CD1c-positive myeloid dendritic cell (primary cell): ENCODE data around the gene SUSD5.
A peak's percentile ranks its signal among the peaks of the same experiment; 100 is the strongest.
"Not testable (repeated sequence)": the region's sequence is repeated elsewhere in the genome, so short reads cannot be mapped to it uniquely, and the experiment has no call there.

Source experiments
- DNase-seq: peaks from one replicate; pipeline ENCODE4 v3.0.0-alpha.2; 2016; ENCODE audit errors: extremely low spot score

Gene SUSD5

DNA sequence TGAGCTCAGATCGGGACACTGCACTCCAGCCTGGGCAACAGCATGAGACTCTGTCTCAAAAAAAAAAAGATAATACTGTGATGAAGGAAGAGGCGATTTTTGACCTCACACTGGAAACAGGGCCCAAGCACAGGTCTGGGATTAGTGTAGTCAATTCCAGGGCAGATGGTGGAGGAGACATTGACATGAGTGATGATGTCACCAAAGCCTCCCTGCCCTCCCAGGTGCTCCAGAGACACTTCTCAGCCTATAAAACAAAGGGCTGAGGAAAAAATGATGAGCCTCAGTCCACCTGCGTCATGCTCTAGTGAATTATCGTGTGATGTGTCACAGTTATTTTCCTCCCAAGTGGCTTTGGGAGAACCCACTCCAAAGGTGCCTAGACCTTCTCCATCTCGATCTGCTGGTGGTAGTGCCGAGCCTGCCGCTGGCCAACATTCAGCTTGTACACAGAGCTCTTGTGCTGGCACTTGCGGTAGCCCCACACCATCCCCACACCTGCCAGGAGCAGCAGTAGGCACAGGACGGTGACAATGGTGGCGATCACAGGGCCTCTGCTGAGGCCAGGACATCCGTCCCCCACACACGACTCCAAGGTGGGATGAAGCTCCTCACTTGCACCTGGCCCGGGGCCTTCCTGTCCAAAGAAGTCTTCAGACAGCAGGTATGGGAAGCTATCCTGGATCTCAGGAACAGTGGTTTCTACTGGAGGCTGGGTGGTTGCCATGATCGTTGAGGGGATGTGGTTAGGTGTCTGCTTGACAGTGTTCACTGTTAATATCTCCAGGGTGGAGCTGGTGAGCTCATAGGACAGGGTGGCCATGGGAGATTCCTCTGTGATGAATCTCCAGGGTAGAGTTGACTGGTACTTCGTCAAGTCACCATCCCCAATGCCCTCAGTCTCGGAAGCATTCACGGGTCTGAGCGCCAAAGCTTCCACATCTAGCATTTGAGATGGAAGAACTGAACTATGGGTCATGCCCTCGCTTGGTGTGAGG lies 65.9 kb downstream of the SUSD5 start:
- no peak for DNase-seq

DNA sequence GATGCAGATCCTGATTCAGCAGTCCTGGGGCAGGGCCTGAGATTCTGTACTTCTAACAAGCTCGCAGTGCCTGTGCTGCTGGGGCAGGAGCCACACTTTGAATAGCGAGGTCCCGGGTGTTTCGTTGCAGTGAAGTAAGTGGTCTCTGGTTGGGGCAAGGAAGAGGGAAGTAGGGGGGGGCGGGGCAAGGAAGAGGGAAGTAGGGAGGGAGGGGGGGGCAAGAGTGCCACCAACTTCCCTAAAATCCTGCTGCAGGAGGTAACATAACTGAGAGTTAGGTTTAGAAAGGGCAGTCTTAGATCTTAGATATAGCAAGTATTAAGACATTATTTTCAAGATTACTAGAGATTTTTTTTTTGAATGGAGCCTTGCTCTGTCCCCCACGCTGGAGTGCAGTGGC lies 69.3 kb downstream of the SUSD5 start:
- peak; percentile 74 for DNase-seq

DNA sequence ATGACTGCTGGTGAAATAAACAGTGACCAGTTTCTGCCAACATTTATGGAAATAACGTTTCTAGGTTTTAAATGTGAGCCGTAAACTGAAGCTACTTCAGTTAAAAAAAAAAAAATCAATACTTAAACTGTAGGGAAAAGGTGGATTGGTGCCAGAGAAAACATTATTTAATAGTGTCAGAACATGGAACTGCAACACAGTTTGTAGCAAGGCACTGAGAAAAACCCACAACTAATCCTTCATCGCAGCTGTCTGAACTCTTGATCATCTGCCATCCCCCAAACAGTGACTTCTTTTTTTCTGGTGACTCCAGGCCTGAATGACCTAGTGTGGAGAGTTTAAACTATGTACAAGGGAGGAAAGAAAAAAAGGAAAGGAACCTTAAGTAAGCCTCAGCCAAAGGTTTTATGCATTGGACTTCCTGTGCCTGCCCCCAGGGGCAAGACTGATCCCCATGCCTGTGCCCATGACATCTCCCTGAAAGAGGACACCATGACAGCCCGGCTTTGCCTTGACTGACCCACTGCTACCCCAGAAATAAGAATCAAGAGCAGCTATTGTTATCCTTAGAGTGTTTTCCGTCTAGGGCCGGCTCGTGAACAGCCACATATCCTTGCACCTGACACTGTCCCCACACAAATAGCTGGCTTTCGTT lies 71.7 kb downstream of the SUSD5 start:
- DNase-seq = no peak

- DNase-seq = no peak
Measured at GRCh38 chr3:33145901-33146580, 72.6 kb downstream of the SUSD5 start.

DNA sequence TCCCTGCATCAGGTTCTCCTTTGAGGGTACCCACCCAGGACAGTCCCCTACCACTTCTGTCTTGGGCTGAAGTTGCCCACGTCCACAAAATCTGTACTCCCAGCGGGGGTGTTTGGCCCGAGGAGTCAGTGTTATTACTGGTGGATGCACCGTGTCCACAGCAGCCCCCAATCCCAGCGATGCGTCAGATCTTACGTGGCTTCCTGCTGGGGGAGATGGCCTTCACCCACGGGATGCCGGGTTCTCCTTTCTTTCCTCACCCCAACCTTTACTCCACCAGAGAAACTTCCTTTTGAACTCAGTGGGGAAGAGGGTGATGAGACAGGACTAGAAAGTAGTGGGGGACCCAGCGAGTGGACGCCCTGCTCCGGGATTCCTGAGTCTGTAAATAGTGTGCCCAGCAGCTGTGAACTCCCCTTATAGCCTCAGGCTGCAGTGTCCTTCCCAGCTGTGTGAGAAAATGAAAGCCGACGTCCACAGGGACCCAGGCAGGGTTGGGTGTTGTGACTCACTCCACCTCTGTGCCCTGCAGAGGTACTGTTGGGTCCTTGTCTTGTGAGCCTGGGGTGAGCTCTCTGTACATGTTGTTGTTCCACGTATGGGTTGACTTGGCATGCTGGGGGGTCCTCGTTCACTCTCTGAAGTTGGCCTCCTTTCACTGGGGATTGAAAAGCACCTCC lies 73.2 kb downstream of the SUSD5 start:
- peak; percentile 55 for DNase-seq

- no peak for DNase-seq
Measured at GRCh38 chr3:33144433-33144832, 74.2 kb downstream of the SUSD5 start.

DNA sequence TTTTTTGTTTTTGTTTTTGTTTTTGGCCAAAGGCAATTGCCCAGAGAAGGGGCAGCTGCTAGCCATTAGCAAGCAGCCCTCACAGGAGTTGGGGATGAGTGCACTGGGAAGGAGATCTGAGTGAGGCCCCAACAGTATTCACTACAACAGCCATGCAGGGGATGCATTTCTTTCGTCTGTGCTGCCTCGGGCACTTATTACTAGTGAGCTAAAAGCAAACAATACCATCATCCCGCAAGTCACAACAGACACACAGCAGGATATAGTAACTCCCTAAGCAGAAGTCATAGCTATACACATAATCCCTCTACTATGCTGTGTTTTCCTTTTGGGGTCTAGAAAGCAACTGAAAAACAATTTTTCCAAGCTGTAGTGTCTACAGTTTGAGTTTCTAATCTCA lies 77.6 kb downstream of the SUSD5 start:
- DNase-seq = no peak

- no peak for DNase-seq
Measured at GRCh38 chr3:33139996-33140395, 78.6 kb downstream of the SUSD5 start.

DNA sequence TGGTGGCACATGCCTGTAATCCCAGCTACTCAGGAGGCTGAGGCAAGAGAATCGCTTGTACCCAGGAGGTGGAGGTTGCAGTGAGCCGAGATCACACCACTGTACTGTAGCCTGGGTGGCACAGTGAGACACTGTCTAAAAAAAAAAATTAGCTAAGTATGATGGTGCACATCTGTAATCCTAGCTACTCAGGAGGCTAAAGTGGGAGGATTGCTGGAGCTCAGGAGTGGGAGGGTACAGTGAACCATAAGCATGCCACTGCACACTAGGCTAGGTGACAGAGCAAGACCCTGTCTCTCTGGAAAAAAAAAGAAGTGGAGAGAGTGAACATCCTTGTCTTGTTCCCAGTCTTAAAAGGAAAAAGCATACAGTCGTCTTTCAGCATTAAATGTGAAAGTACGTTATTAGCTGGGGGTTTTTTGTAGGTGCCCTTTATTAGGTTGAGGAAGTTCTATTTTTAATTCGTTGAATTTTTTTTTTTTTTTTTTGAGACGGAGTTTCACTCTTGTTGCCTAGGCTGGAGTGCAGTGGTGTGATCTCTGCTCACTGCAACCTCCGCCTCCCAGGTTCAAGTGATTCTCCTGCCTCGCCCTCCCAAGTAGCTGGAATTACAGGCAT lies 79.5 kb downstream of the SUSD5 start:
- DNase-seq = not testable (repeated sequence)

DNA sequence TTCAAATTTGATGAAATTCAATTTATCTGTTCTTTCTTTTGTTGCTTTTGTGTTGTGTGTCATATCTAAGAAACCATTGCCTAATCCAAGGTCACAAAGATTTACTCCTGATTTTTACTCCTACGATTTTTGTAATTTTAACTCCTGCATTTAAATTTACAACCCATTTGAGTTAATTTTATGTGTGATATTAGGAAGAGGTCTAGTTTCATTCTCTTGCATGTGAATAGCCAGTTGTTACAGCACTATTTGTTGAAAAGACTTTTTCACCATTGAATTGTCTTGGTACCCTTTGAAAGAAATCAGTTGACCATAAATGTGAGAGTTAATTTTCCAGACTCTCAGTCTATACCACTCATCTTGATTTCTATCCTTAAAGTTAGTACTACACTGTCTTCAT lies 80.9 kb downstream of the SUSD5 start:
- DNase-seq = no peak

GRCh38 chr3:33134026-33134625 lies 84.5 kb downstream of the SUSD5 start:
- DNase-seq = no peak

DNA sequence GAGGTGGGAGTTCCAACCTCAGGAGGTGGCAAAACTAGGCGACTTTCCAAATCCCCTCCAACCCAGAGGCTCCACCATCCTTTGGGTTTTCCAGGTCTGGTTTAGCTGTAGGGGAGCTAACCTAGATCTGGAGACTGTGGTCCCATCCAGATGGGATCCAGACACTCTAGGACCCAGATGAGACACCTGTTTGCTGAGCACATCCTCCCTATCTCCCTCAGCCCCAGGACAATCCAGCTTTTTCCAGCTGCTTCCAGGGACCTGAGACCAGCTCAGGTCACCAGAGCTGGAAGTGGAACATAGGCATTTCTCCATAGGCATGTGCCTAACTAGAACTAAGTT lies 86.6 kb downstream of the SUSD5 start:
- no peak for DNase-seq

DNA sequence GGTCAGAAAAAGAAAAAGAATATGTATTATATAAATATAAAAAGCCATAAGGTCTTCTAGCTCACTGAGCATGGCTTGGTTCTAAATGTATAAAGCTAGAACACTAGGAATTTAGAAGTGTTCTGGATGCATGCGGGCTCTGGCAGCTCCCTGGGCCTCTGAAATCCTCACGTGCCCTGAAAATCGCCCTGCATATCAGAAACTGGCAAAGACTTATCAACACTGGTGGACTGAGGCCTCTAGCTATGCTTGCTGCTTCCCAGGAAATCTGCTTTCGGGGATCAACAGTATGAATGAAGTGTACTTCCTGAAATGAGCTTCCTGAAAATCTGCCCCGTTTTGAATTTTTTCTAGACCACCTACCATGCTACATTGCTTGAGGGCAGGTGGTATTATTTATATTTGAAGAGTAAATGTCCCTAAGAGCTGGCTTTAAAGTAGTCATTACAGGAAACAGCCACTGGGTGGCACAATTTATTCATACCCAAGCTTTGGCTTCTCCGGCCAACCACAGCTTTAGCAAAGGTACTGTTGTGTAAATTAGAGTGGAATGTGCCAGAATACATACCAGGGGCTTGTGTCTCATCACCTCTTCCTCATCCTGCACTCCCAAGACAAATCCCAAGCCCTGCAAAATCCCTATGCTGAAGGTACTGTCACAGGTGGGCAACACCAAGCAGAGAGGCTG lies 87.1 kb downstream of the SUSD5 start:
- peak; percentile 67 for DNase-seq

- no peak for DNase-seq
Measured at GRCh38 chr3:33130144-33130543, 88.5 kb downstream of the SUSD5 start.

GRCh38 chr3:33128706-33129105 lies 89.9 kb downstream of the SUSD5 start:
- DNase-seq = no peak

- no peak for DNase-seq
Measured at GRCh38 chr3:33125840-33126239, 92.8 kb downstream of the SUSD5 start.

DNA sequence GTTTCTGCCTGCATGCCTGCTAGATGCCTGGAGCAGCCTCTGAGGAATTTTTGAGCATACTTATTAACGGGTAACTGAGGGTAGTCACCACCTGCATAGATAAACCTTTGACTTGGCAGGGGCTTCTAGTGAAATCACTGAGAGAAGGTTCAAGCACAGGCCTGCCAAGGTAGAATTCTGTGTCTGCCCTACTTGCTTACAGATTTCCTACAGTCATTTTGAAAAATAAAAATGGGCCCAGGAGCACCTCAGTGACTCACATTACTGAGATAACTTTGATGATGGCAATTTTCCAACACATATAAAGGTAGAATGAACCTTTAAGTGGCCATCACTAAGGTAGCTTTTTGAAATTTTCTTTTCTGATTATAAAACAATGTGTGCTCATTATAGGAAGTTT lies 94.0 kb downstream of the SUSD5 start:
- DNase-seq = no peak

GRCh38 chr3:33122991-33123390 lies 95.6 kb downstream of the SUSD5 start:
- DNase-seq = no peak

GRCh38 chr3:33119891-33120290 lies 98.7 kb downstream of the SUSD5 start:
- no peak for DNase-seq

DNA sequence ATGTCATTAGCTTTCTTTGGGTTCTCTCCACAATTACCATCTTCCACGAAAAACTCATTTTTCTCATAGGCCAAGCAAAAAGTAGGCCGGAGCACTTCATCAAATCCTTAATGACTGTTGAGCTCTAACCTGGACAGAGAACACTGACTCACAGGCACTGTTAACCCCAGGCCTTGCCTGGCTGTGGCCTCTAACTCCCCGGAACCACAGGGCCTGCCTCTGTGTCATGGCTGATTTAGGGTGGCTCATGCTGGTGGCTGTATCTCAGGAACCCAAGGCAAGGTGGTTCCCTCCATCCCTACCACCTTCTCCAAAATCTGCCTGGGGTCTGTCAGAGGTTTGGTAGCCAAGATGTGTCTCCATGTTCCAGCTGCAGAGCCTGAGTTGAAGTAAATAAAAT lies 101.1 kb downstream of the SUSD5 start:
- no peak for DNase-seq
